ENCODE results near the gene CFAP46.

DNA sequence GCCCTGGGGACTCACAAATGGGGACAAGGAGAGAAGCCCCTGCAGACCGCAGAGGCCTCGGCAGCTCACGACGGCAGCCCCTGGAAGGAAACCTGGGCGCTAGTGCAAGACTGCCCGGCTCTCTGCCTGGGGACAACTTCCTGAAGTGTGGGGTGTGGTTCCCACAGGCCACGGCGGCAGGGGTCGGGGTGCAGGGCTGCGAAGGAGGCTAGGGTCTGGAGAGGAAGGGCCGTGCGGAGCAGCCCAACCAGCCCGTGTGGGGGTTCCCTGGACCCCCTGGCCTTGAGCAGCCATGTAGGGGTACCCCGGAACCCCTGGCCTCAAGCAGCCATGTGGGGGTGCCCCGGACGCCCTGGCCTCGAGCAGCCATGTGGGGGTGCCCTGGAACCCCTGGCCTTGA lies 19.5 kb downstream of the CFAP46 start:
- TF ChIP-seq ZNF274 (IDR thresholded peaks at IDR 0.05; ENCODE audit: low read depth, low read length) (no peak), SUZ12 (IDR thresholded peaks at IDR 0.05; ENCODE audit: extremely low read depth, insufficient read depth, insufficient read length) (no peak), YY1 (IDR thresholded peaks at IDR 0.05; ENCODE audit: insufficient read depth, insufficient read length) (no peak)
